NCI-H146 treated with DMSO at 0.1 percent for 48 hours (cell line): ENCODE results near the gene SIRT5.
A peak's percentile ranks its signal among the peaks of the same experiment; 100 is the strongest.

ENCODE experiments used
- DNase-seq: peaks from one replicate; lab custom pipeline; 2025; ENCODE audit not compliant: unreplicated experiment; lab: John Stamatoyannopoulos, UW

The SIRT5 gene

GRCh38 chr6:13586603-13587542, 12.5 kb downstream of the SIRT5 start:
- DNase-seq, result no peak

- no peak for DNase-seq
Measured at GRCh38 chr6:13589801-13590200, 15.4 kb downstream of the SIRT5 start.

DNA sequence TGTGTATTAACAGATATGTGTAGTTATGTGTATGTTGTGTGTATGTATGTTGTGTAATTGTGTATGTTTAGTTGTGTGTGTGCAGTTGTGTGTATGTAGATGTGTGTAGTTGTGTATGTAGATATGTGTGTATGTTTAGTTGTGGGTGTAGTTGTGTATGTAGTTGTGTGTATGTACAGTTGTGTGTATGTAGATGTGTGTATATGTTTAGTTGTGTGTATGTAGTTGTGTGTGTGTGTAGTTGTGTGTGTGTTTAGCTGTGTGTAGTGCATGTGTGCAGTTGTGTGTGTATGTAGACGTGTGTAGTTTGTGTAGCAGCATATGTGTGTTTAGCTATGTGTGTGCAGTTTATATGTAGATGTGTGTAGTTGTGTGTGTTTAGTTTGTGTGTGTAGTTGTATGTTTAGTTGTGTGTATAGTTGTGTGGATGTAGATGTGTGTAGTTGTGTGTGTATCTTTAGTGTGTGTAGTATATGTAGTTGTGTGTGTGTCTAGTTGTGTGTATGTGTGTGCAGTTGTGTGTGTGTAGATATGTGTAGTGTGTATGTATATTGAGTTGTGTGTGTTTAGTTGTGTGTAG, 16.3 kb downstream of the SIRT5 start:
- no peak for DNase-seq

DNA sequence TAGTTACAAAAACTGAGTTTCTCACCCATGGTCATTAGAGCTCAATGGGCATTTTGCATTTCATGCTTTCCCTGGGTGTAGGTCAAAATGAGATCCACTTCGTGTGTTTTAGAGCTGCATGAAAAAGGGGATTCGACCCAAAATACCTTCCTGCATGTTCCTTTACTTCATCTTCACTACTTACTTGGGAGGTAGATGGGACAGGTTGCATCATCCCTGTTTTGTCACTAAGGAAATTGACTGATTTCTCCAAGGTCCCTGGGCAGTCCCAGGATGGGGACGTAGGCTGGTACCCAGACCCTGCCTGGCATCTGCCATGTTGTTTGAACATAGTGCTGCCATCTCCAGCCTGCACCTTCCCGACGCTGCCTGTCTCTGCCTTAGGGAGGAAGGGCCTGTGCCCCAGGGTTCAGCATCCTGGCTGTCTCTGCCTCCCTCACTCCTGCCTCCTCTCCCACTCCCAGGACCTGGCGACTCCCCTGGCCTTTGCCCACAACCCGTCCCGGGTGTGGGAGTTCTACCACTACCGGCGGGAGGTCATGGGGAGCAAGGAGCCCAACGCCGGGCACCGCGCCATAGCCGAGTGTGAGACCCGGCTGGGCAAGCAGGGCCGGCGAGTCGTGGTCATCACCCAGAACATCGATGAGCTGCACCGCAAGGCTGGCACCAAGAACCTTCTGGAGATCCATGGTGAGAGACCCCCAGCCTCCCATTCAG, 17.0 kb downstream of the SIRT5 start:
- no peak for DNase-seq

GRCh38 chr6:13593103-13593502, 18.7 kb downstream of the SIRT5 start:
- DNase-seq, result no peak

- no peak for DNase-seq
Measured at GRCh38 chr6:13593720-13594119, 19.3 kb downstream of the SIRT5 start.

DNA sequence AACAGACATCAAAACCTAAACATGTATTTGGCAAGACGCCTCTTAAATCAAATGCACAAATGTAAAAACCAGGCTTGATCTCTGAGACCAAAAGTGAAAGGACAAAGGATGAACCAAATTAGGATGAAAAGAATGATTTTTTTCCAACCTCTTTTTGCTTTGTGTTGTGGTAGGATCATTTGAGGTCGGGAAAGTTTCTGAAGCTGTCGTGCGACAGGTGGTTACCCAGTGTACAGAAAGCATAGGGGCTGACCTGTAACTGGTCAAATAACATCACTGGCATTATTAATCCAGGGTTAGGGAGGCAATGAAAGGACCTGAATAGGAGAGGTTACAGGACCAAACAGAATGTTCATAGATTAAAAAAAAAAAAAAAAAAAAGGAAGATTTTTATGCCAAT, 22.7 kb downstream of the SIRT5 start:
- DNase-seq, result no peak

DNA sequence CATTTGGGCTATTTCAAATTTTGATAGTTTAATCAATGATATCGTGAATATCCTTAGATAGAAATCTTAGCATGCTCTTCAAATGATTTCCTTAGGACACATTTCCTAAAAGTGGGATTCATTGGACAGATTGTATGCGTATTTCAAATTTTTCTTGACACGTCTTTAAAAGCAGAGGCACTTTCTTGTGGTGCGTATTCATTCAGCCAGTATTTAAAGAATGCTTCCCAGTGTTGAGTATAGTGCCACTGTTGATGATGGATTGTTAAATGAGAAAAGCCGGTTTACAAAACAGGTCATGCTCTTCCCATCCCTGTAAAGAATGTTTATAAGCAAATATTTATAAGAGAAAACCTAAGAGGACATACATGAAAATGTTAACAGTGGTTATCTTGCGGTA, 25.6 kb downstream of the SIRT5 start:
- DNase-seq, result no peak

DNA sequence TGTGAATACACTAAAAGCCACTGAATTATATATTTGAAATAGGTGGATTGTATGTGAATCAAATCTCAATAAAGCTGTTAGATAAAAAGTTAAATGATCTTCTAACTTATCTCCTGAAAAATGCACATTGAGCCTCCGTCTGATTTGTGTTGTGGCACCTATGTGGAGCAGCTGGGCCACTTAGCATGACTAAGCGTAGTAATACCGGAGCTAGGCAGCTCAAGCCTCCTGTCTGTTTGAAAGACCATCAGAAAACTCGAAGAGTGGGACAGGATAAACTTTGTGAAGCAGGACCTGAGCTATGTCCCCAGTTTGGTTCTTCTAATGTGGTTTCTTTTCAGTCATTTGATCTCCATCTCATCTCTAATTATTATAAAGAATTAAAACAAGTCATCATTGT, 29.7 kb downstream of the SIRT5 start:
- DNase-seq, result no peak

- DNase-seq, result no peak
Measured at GRCh38 chr6:13604546-13605416, 30.4 kb downstream of the SIRT5 start.

- no peak for DNase-seq
Measured at GRCh38 chr6:13605634-13606033, 31.2 kb downstream of the SIRT5 start.

GRCh38 chr6:13611715-13612114, 37.3 kb downstream of the SIRT5 start:
- DNase-seq, result no peak

DNA sequence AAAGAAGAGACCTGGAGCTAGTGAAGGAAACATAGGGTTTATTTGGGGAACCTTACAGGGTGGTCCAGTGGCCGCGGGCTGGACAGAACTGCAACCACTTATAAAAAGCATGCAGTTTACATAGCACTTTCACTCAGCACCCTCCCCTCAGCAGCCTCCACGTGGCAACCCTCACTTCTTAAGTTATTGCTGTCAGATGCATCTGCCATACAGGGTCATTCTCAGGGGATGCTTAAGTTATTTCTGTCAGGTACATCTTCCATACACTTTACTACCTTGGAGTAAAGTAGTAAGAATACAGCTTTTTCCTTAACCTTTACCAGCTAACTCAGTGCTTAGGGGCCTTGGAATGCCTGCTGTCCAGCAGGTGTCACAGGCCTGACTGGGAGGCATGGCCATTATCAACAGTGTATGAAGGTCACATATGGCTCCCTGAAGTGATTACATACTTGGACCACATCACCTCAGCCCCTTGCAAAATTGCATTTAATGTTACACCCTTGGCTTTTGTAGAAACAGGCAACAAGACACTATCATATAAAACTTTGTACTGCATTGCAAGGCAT, 38.7 kb downstream of the SIRT5 start:
- DNase-seq, result no peak

DNA sequence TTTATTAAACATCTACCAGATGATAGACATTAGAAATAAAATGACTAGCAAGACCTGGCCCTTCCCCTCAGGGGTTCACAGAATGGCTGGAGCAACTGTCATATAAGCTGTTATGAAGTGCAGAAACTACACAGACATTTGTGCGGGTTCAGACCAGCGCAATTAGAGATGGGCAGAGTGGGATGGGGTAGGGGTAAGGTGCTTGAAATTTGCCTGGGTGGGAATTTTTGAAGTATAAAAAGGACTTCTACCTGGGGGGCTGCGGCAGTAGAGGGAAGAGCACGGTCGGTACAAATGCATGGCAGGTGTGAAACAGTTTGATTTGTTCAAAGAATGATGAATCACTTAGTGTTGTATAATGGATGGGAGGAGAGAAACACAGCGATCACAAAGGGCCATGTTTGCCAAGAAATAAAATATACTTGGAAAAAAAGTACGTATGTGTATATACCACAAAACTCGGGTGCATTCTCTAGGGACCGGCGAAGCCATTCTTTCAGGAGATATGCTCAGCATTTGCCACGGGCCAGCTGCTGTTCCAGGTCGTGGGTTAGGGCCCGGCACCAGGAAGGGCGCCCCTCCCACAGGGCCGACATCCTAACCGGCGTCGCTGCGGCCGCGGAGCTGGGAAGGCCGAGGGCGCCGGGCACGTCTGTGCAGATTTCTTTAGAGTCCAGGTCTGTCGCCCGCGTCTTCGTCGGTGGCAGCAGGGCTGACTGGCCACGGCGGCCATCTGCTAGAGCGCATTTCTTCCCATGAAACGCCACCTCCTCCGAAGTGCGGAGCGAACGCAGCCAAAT, 39.9 kb downstream of the SIRT5 start:
- DNase-seq, result peak; percentile 47

DNA sequence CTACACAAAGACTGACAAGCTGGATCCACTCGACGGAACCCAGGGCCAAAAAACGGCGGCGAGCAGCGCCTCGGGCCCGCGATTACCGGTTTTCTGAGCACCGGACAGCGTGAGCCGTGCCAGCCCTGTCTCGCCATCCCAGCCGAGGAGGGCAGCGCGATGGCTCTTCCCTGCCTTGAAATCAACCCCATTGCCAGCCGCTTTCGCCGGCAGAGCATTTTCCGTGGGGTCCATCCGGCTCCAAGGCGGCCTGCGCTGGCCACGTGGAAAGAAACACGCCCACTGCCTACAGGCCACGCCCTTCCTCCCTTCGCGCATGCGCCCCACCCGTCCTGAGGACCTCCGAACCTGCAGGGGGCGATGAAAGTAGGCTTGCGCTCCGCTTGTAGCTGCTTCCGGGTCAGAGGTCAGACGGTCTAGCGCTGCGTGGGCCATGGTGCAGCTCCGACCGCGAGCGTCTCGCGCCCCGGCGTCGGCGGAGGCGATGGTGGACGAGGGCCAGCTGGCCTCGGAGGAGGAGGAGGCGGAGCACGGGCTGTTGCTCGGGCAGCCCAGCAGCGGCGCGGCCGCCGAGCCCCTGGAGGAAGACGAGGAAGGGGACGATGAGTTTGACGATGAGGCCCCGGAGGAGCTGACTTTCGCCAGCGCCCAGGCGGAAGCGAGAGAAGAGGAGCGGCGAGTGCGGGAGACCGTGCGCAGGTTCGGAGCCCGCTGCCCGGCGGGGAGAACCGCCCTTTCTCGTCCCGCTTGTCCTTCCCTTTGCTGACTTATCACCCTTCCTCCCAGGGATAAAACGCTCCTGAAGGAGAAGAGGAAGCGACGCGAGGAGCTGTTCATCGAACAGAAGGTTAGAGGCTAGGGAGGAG, 40.8 kb downstream of the SIRT5 start, which contains the start of gene NOL7:
NOL7 (plus strand) TSS at position 410 of the 866 bp plus-strand sequence; CDS start at position 434, 24 bp downstream.
- peak; percentile 92 for DNase-seq

DNA sequence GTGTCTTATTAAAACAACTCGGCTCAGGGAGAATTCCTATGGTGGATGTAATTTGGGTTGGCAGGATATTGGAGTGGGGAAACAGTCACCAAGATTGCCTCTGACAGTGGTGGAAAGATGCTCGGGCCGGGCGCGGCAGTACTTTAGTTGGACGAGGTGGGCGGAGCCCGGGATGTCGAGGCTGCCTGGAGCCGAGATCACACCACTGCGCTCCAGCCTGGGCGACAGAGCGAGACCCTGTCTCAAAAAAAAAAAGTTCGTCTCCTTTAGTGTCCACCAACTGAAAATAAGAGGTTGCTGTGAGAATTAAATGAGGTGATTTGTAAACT, 41.4 kb downstream of the SIRT5 start:
- DNase-seq, result peak; percentile 22

GRCh38 chr6:13617066-13617465, 42.7 kb downstream of the SIRT5 start:
- DNase-seq, result no peak

DNA sequence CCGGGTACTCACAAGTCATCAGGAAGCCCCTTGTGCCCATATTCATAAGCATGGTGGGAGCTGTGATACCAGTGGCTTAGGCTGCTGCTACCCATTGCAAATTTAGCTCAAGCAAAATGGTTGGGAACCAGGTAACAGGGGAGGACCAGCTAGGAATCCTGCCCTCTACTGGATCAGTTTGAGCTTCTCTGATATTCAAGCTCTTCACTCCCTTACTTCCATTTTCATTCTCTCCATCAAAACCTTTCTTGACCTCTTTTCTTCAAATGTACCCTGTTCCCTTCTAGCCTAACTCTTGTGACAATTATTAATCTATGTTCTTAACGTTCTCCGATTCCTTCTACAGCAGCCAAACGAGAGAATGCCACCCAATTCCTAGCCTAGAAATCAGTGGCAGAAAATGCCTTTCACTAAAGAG, 50.5 kb downstream of the SIRT5 start:
- no peak for DNase-seq
